ENCODE data around the gene RALY.
A peak's percentile ranks its signal among the peaks of the same experiment; 100 is the strongest.

The RALY gene

DNA sequence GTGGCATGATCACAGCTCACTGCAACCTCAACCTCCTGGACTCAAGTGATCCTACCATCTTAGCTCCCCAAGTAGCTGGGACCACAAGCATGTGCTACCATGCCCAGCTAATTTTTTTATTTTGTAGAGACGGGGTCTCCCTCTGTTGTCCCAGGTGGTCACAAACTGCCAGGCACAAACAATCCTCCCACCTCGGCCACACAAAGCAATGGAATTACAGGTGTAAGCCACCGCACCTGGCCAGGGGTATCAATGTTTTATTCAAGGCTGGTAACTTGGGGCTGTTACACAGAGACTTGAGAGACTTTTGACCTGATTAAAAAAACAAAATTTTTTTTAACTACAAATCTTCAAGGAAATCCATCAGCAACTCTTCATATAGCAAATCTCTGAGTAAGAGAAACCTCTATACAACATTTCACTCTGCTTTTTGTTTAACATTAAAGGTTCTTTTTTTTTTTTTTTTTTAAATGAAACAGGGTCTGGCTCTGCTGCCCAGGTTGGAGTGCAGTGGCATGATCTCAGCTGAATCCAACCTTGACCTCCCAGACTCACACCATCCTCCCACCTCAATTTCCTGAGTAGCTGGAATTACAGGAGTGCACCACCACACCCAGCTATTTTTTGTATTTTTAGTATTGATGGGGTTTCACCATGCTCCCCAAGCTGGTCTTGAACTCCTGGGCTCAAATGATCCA is 112.4 kb downstream of the RALY start:
- no peak for DNase-seq (ENCODE audit: low read depth, low spot score)

DNA sequence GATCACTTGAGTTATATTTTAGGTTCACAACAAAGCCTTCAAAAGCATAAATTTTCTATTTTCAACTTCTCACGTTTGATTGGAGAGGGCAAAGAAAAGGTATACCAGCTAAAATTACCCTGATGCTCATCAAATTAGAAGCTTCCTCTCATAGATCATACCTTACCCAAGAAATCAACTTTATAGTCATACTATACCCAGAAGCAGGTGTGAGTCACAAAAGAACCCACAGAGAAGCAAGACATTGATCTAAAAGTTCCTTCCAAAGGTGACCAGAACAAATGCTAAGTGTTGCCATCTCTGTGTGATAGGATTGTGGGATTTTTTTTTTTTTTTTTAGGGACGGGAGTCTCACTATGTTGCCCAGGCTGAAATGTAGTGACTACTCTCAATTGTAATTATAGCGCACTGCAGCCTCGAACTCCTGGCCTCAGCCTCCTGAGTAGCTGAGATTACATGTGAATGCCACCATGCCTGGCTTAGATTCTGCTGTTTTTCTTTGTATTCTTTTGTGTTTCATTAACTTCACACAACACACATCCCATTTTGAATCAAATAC is 115.0 kb downstream of the RALY start:
- no peak overlapping the region for H3K4me3 ChIP-seq (ENCODE audit: insufficient read length, low read depth)
- peaks cover 68% of the 10 kb centered on the region for H3K36me3 ChIP-seq (ENCODE audit: insufficient read depth, insufficient read length, low read length)
- peaks cover 2% of the 10 kb centered on the region for H3K4me1 ChIP-seq (ENCODE audit: insufficient read depth, insufficient read length)

More for the DNA sequence above, 112.4 kb downstream of the RALY start:
- Histone ChIP-seq H3K4me1 (ENCODE audit: insufficient read depth, insufficient read length) (peaks cover 2% of the 10 kb centered on the region), H3K9ac (ENCODE audit: insufficient read length, low read depth) (no peak overlapping the region), H3K9me3 (ENCODE audit: insufficient read depth, low read length) (no peaks in the 10 kb centered on the region), H3K27me3 (ENCODE audit: insufficient read depth, insufficient read length) (no peaks in the 10 kb centered on the region), H3K36me3 (ENCODE audit: insufficient read depth, insufficient read length, low read length) (peaks cover 92% of the 10 kb centered on the region), H3K4me3 (ENCODE audit: insufficient read length, low read depth) (no peak overlapping the region)
- TF ChIP-seq SUZ12 (IDR thresholded peaks at IDR 0.05; ENCODE audit: extremely low read depth, insufficient read depth, insufficient read length): no peak
- no peak for TF ChIP-seq ZNF274 (IDR thresholded peaks at IDR 0.05; ENCODE audit: low read depth, low read length)
- TF ChIP-seq YY1 (IDR thresholded peaks at IDR 0.05; ENCODE audit: insufficient read depth, insufficient read length): no peak

DNA sequence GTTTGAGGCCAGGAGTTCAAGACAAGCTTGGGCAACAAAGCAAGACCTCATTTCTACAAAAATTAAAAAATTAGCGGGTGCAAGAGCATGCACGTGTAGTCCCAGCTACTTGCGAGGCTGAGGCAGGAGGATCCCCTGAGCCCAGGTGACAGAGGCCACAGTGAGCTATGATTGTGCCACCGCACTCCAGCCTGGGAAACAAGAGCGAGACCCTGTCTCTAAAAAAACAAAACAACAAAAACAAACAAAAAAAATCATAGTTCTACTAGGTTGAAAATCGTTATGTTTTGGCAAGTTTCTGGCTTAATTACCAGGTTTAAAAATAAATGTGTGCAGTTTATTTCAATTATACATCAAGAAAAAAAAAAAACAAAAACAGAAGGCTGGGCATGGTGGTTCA is 115.7 kb downstream of the RALY start:
- TF ChIP-seq YY1 (IDR thresholded peaks at IDR 0.05; ENCODE audit: insufficient read depth, insufficient read length) (no peak), ZNF274 (IDR thresholded peaks at IDR 0.05; ENCODE audit: low read depth, low read length) (no peak), SUZ12 (IDR thresholded peaks at IDR 0.05; ENCODE audit: extremely low read depth, insufficient read depth, insufficient read length) (no peak)
- no peak overlapping the region for H3K9ac ChIP-seq (ENCODE audit: insufficient read length, low read depth)
- H3K9me3 ChIP-seq (ENCODE audit: insufficient read depth, low read length): no peaks in the 10 kb centered on the region
- no peaks in the 10 kb centered on the region for H3K27me3 ChIP-seq (ENCODE audit: insufficient read depth, insufficient read length)
- H3K4me1 ChIP-seq (ENCODE audit: insufficient read depth, insufficient read length): peaks cover 2% of the 10 kb centered on the region
- no peak overlapping the region for H3K4me3 ChIP-seq (ENCODE audit: insufficient read length, low read depth)
- no peak for DNase-seq (ENCODE audit: low read depth, low spot score)
- H3K36me3 ChIP-seq (ENCODE audit: insufficient read depth, insufficient read length, low read length): peaks cover 61% of the 10 kb centered on the region

More for the DNA sequence above, 115.0 kb downstream of the RALY start:
- Histone ChIP-seq H3K9ac (ENCODE audit: insufficient read length, low read depth) (no peak overlapping the region), H3K9me3 (ENCODE audit: insufficient read depth, low read length) (no peaks in the 10 kb centered on the region), H3K27me3 (ENCODE audit: insufficient read depth, insufficient read length) (no peaks in the 10 kb centered on the region)
- DNase-seq (ENCODE audit: low read depth, low spot score): no peak
- no peak for TF ChIP-seq ZNF274 (IDR thresholded peaks at IDR 0.05; ENCODE audit: low read depth, low read length)
- no peak for TF ChIP-seq SUZ12 (IDR thresholded peaks at IDR 0.05; ENCODE audit: extremely low read depth, insufficient read depth, insufficient read length)

DNA sequence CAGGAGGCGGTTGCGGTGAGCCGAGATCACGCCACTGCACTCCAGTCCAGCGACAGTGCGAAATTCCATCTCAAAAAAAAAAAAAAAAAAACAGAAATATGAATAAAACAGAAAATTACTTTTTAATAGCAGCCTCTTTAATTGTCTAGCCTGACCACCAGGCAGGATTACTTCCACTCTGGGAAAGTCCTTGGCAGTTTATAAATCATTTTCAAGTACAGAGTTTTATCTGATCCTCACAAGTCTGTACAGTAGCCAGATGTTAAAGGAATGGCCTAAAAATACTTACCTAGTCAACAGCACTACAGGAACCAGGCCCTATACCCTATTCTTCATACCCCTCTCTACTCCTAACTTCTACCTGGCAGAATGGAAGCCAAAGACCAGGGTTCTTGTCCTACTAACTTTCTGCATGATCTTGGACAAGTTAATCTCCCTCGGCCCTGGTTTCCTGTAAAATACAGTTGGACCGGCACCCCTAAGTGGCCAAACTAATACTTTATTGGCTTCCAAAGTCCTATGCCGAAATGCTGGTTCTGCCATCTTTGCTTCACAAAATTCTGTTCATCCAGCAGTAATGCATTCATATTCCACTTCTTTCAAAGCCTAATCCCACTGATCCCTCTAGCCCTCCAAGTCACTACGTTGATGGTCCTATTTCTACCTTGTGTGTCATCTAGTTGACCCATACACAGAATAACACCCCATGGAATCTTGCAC is 116.5 kb downstream of the RALY start:
- peaks cover 2% of the 10 kb centered on the region for H3K4me1 ChIP-seq (ENCODE audit: insufficient read depth, insufficient read length)
- no peaks in the 10 kb centered on the region for H3K9me3 ChIP-seq (ENCODE audit: insufficient read depth, low read length)
- peak overlapping the region; percentile 99 for H3K9ac ChIP-seq (ENCODE audit: insufficient read length, low read depth)
- H3K27me3 ChIP-seq (ENCODE audit: insufficient read depth, insufficient read length): no peaks in the 10 kb centered on the region
- H3K36me3 ChIP-seq (ENCODE audit: insufficient read depth, insufficient read length, low read length): peaks cover 53% of the 10 kb centered on the region
- DNase-seq (ENCODE audit: low read depth, low spot score): no peak
- TF ChIP-seq ZNF274 (IDR thresholded peaks at IDR 0.05; ENCODE audit: low read depth, low read length): no peak
- TF ChIP-seq SUZ12 (IDR thresholded peaks at IDR 0.05; ENCODE audit: extremely low read depth, insufficient read depth, insufficient read length): no peak
- peak overlapping the region; percentile 98 for H3K4me3 ChIP-seq (ENCODE audit: insufficient read length, low read depth)

DNA sequence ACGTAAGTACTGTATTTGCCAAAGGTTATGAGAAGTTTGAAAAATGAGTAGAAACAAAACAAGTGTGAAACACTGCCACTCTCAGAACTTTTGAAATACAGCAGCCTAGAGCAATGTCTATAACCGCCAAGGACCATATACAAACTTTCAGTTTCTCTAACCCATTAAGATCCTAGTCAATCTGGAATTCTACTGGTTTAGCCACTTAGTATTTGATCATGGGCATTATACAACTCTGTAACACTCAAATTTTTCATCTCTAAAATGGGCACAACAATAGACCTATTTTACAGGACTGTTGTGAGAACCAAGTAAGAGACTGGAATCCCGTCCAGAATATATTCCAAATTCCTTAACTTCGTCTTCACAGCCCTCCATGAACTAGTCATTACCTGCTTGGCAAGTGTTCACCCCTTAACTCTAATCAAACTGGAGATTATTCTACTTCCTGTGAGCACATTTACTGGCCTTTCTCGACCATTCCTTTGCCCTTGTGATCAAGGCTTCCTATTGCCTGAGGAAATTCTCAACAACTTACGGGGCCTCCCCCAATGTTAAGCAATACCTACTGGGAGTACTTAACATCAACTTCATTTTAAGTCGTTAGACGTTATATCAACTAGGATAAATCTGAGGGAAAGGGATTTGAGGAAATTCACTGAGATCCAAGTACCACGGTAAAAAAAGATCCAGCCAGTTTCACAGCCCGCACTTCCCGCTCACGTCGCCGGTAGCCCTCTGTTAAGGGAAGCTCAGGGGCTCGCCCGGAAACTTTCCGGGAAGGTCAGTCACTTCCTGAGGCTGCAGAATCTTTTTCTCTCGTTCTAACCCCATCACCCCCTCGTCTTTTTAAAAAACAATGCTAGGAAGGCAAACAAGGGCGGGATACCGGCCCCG is 117.3 kb downstream of the RALY start:
- H3K27me3 ChIP-seq (ENCODE audit: insufficient read depth, insufficient read length): no peaks in the 10 kb centered on the region
- H3K4me3 ChIP-seq (ENCODE audit: insufficient read length, low read depth): peak overlapping the region; percentile 98
- TF ChIP-seq SUZ12 (IDR thresholded peaks at IDR 0.05; ENCODE audit: extremely low read depth, insufficient read depth, insufficient read length) (no peak), ZNF274 (IDR thresholded peaks at IDR 0.05; ENCODE audit: low read depth, low read length) (no peak), YY1 (IDR thresholded peaks at IDR 0.05; ENCODE audit: insufficient read depth, insufficient read length) (no peak)
- H3K9ac ChIP-seq (ENCODE audit: insufficient read length, low read depth): peak overlapping the region; percentile 99
- H3K9me3 ChIP-seq (ENCODE audit: insufficient read depth, low read length): no peaks in the 10 kb centered on the region
- peaks cover 2% of the 10 kb centered on the region for H3K4me1 ChIP-seq (ENCODE audit: insufficient read depth, insufficient read length)
- H3K36me3 ChIP-seq (ENCODE audit: insufficient read depth, insufficient read length, low read length): peaks cover 45% of the 10 kb centered on the region
- DNase-seq (ENCODE audit: low read depth, low spot score): no peak

DNA sequence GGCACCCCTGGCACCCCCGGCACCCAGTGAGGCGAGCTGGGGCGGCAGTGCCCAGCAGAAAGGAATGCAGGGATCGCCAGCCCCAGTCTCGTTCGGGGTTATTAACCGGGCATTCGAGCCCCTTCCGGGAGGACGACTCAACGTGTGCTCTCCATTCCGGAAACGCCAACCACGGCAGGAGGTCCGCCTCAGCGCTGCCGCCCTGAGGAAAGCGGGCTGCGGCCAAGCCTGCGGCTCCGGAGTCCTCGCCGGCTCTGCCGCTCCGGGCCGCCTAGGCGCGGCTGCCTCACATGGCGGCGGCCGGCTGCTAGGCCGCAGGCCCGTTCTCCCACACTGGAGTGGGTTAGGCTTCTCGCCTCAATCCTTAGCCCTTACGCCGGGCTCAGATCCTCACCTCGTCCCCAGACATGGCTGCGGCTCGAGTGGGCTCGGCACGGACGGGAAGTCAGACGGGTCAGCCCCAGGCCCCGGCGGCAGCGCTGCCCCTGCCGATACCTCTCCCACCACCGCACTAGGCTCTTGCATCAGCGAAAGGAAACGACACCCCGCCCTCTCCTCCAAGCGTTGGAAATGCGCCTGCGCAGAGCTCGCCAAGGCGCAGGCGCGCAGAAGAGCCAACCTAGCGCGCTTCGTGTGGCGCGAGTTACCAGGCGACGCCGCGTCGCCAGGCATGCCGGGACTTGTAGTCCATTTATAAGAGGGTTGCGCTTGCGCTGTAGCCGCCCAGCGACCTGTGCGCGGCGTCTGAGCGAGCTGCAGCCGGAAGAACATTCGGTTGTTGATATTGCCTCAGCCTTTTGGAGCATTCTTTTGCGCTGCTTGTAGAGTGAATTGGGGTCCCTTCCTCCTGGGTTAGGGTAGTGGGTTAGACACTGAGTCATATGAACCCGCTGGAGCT is 118.2 kb downstream of the RALY start, which contains the start of gene EIF2S2:
Gene EIF2S2 (minus strand): TSS at position 542 of the 898 bp plus-strand sequence. CDS start 133 bp downstream, at position 409.
- TF ChIP-seq SUZ12 (IDR thresholded peaks at IDR 0.05; ENCODE audit: extremely low read depth, insufficient read depth, insufficient read length): no peak
- no peak for TF ChIP-seq YY1 (IDR thresholded peaks at IDR 0.05; ENCODE audit: insufficient read depth, insufficient read length)
- no peak for TF ChIP-seq ZNF274 (IDR thresholded peaks at IDR 0.05; ENCODE audit: low read depth, low read length)
- Histone ChIP-seq H3K4me1 (ENCODE audit: insufficient read depth, insufficient read length) (peaks cover 2% of the 10 kb centered on the region), H3K4me3 (ENCODE audit: insufficient read length, low read depth) (peak within 1 kb of the TSS; percentile 98), H3K9me3 (ENCODE audit: insufficient read depth, low read length) (no peaks in the 10 kb centered on the region), H3K36me3 (ENCODE audit: insufficient read depth, insufficient read length, low read length) (peaks cover 37% of the 10 kb centered on the region), H3K9ac (ENCODE audit: insufficient read length, low read depth) (peak within 1 kb of the TSS; percentile 99), H3K27me3 (ENCODE audit: insufficient read depth, insufficient read length) (no peaks in the 10 kb centered on the region)
- peak; percentile 99 for DNase-seq (ENCODE audit: low read depth, low spot score)
